Measurements from ENCODE around the gene PABPN1L. TPM values are rescaled to one million over a fixed set of nuclear protein-coding genes. Genes with fewer than 3 reads are reported as not detected.

Gene PABPN1L
- total RNA-seq, 1 donor from 2014 or later: not detected

GRCh38 chr16:88910284-88911135 lies 44.0 kb upstream of the PABPN1L start:
- no peak for TF ChIP-seq POLR2AphosphoS5 (IDR thresholded peaks at IDR 0.05; ENCODE audit: insufficient read depth in 1 of 2, low read depth in 1 of 2)
- Histone ChIP-seq H3K4me1 (peaks cover 16% of the 10 kb centered on the region), H3K27me3 (no peaks in the 10 kb centered on the region), H3K4me3 (no peak overlapping the region), H3K36me3 (no peaks in the 10 kb centered on the region), H3K9me3 (no peaks in the 10 kb centered on the region), H3K27ac (no peak overlapping the region)
- DNase-seq (ENCODE audit: extremely low spot score in 2 of 2): no peak
- intact Hi-C loops (cut with DNase I): no loop called here

DNA sequence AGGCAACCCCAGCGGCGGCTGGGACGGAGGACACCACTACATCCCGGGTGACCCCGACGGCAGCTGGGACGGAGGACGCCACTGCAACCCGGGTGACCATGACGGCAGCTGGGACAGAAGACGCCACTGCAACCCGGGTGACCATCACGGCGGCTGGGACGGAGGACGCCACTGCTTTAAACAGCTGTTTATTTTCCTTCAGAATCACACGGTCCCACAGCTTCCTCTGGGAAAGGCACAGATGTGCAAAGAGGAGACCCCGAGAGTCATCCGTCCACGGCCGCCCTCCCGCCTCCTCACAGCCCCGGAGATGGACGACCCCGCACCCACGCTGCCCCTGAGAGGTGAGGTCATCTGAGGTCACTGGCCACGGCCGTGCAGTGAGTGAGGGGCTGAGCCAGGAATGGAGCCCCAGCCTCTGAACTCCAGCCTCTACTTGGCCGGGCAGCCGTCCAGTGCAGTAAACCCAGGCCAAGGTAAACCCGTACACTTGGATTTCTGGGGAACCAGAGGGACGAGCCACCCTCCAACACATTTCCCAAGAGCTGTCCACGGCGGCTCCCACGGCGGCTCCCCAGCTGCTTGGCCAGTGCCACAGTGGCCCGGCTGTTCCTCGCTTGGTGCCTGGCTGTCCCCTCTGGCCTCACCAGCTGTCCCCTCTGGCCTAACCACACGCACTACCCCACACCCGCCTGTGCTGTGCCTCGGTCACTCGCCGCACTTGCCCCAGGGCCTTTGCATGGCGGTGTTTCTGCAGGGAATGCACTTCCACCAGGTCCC lies 43.2 kb upstream of the PABPN1L start:
- Histone ChIP-seq H3K4me1 (peaks cover 7% of the 10 kb centered on the region), H3K27ac (no peak overlapping the region), H3K9me3 (no peaks in the 10 kb centered on the region), H3K27me3 (no peaks in the 10 kb centered on the region), H3K4me3 (no peak overlapping the region), H3K36me3 (no peaks in the 10 kb centered on the region)
- TF ChIP-seq POLR2AphosphoS5 (IDR thresholded peaks at IDR 0.05; ENCODE audit: insufficient read depth in 1 of 2, low read depth in 1 of 2) (no peak), POLR2A (IDR thresholded peaks at IDR 0.05) (no peak)
- TF ChIP-seq, protein P1, sequence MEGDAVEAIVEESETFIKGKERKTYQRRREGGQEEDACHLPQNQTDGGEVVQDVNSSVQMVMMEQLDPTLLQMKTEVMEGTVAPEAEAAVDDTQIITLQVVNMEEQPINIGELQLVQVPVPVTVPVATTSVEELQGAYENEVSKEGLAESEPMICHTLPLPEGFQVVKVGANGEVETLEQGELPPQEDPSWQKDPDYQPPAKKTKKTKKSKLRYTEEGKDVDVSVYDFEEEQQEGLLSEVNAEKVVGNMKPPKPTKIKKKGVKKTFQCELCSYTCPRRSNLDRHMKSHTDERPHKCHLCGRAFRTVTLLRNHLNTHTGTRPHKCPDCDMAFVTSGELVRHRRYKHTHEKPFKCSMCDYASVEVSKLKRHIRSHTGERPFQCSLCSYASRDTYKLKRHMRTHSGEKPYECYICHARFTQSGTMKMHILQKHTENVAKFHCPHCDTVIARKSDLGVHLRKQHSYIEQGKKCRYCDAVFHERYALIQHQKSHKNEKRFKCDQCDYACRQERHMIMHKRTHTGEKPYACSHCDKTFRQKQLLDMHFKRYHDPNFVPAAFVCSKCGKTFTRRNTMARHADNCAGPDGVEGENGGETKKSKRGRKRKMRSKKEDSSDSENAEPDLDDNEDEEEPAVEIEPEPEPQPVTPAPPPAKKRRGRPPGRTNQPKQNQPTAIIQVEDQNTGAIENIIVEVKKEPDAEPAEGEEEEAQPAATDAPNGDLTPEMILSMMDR (IDR thresholded peaks at IDR 0.05): no peak
- DNase-seq (ENCODE audit: extremely low spot score in 2 of 2): no peak
- intact Hi-C loops (cut with DNase I): no loop called here

GRCh38 chr16:88908307-88908706 lies 41.8 kb upstream of the PABPN1L start:
- H3K9me3 ChIP-seq: no peaks in the 10 kb centered on the region
- no peaks in the 10 kb centered on the region for H3K4me1 ChIP-seq
- TF ChIP-seq POLR2A (IDR thresholded peaks at IDR 0.05): no peak
- TF ChIP-seq, protein P1 (IDR thresholded peaks at IDR 0.05): no peak
- no peak for TF ChIP-seq POLR2AphosphoS5 (IDR thresholded peaks at IDR 0.05; ENCODE audit: insufficient read depth in 1 of 2, low read depth in 1 of 2)
- no peak for DNase-seq (ENCODE audit: extremely low spot score in 2 of 2)
- no peak overlapping the region for H3K27ac ChIP-seq
- H3K4me3 ChIP-seq: no peak overlapping the region
- no peaks in the 10 kb centered on the region for H3K36me3 ChIP-seq
- intact Hi-C loops (cut with DNase I): no loop called here
- H3K27me3 ChIP-seq: no peaks in the 10 kb centered on the region

DNA sequence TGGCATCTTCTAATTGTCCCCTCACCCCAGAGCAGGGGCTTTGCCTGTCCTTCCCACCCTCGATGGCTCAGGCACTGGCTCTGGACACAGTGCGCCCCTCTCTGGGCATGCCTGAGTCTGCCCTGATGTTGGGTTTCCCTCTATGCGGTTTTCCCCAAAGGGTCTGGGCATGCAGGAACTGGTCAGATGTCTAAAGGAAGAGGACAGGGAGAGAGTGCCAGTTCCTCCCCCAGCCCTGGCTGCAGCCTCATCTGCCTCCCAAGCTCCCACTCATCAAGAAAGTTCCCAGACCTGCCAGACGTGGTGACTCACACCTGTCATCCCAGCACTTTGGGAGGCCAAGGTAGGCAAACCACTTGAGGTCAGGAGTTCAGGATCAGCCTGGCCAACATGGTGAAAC lies 41.3 kb upstream of the PABPN1L start:
- no peak for DNase-seq (ENCODE audit: extremely low spot score in 2 of 2)
- Histone ChIP-seq H3K27ac (no peak overlapping the region), H3K36me3 (no peaks in the 10 kb centered on the region), H3K4me3 (no peak overlapping the region), H3K9me3 (no peaks in the 10 kb centered on the region), H3K4me1 (no peaks in the 10 kb centered on the region), H3K27me3 (no peaks in the 10 kb centered on the region)
- TF ChIP-seq POLR2AphosphoS5 (IDR thresholded peaks at IDR 0.05; ENCODE audit: insufficient read depth in 1 of 2, low read depth in 1 of 2) (no peak), POLR2A (IDR thresholded peaks at IDR 0.05) (no peak)
- TF ChIP-seq, protein P1 (IDR thresholded peaks at IDR 0.05): no peak
- intact Hi-C loops (cut with DNase I): no loop called here

- intact Hi-C loops (cut with DNase I): no loop called here
Measured at GRCh38 chr16:88906535-88907105, 40.2 kb upstream of the PABPN1L start.

More at GRCh38 chr16:88906535-88907105, 40.2 kb upstream of the PABPN1L start:
- TF ChIP-seq, protein P1 (IDR thresholded peaks at IDR 0.05): no peak
- TF ChIP-seq POLR2AphosphoS5 (IDR thresholded peaks at IDR 0.05; ENCODE audit: insufficient read depth in 1 of 2, low read depth in 1 of 2): no peak
- no peak for TF ChIP-seq POLR2A (IDR thresholded peaks at IDR 0.05)
- H3K36me3 ChIP-seq: no peaks in the 10 kb centered on the region
- DNase-seq (ENCODE audit: extremely low spot score in 2 of 2): no peak
- no peaks in the 10 kb centered on the region for H3K9me3 ChIP-seq
- no peak overlapping the region for H3K27ac ChIP-seq
- no peak overlapping the region for H3K4me3 ChIP-seq
- no peaks in the 10 kb centered on the region for H3K4me1 ChIP-seq
- no peaks in the 10 kb centered on the region for H3K27me3 ChIP-seq

Data from vagina (tissue), 2 donors.